ENCODE measurements around the gene PRAMEF7.
"Not testable (repeated sequence)": the region's sequence is repeated elsewhere in the genome, so short reads cannot be mapped to it uniquely, and the experiment has no call there.

- TF ChIP-seq, protein P1, sequence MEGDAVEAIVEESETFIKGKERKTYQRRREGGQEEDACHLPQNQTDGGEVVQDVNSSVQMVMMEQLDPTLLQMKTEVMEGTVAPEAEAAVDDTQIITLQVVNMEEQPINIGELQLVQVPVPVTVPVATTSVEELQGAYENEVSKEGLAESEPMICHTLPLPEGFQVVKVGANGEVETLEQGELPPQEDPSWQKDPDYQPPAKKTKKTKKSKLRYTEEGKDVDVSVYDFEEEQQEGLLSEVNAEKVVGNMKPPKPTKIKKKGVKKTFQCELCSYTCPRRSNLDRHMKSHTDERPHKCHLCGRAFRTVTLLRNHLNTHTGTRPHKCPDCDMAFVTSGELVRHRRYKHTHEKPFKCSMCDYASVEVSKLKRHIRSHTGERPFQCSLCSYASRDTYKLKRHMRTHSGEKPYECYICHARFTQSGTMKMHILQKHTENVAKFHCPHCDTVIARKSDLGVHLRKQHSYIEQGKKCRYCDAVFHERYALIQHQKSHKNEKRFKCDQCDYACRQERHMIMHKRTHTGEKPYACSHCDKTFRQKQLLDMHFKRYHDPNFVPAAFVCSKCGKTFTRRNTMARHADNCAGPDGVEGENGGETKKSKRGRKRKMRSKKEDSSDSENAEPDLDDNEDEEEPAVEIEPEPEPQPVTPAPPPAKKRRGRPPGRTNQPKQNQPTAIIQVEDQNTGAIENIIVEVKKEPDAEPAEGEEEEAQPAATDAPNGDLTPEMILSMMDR (IDR thresholded peaks at IDR 0.05), result not testable (repeated sequence)
- not testable (repeated sequence) for TF ChIP-seq POLR2A (IDR thresholded peaks at IDR 0.05)
Observed at GRCh38 chr1:12898170-12898569, 18.2 kb upstream of the PRAMEF7 start, which contains the start of gene PRAMEF10.

All from heart left ventricle (tissue), 13 donors.